ENCODE data around the gene ANKRD60.

DNA sequence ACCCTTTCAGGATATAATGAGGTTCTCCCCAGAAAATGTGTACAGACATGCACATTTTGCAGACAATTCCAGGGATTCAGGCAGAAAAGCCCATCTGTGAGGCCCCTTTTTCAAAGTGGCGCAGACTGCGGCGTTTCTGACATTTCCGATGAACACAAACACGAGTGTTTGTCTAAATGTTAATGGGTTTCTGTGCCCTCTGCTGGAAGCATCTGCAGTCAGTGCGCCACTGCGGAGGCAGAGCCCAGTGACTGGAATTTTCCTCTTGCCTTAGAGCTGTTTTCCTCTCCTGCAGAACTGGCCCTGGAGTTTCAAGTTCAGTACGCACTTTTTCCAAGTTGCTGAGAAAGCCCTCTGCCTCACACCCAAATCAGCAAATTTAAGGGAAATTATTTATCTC is 15.3 kb downstream of the ANKRD60 start:
- TF ChIP-seq, protein P1, sequence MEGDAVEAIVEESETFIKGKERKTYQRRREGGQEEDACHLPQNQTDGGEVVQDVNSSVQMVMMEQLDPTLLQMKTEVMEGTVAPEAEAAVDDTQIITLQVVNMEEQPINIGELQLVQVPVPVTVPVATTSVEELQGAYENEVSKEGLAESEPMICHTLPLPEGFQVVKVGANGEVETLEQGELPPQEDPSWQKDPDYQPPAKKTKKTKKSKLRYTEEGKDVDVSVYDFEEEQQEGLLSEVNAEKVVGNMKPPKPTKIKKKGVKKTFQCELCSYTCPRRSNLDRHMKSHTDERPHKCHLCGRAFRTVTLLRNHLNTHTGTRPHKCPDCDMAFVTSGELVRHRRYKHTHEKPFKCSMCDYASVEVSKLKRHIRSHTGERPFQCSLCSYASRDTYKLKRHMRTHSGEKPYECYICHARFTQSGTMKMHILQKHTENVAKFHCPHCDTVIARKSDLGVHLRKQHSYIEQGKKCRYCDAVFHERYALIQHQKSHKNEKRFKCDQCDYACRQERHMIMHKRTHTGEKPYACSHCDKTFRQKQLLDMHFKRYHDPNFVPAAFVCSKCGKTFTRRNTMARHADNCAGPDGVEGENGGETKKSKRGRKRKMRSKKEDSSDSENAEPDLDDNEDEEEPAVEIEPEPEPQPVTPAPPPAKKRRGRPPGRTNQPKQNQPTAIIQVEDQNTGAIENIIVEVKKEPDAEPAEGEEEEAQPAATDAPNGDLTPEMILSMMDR (conservative IDR thresholded peaks at IDR 0.05) = no peak; the same call in 1 of the 2 replicates
- no peak for TF ChIP-seq ZFX (IDR thresholded peaks at IDR 0.05)

All from C4-2B (cell line).